ENCODE data around the gene ALDH3A2.
"Not testable (repeated sequence)": the region's sequence is repeated elsewhere in the genome, so short reads cannot be mapped to it uniquely, and the experiment has no call there.

ALDH3A2 gene

GRCh38 chr17:19678581-19679453, 30.3 kb downstream of the ALDH3A2 start:
- H3K9ac ChIP-seq (ENCODE audit: low read depth, low read length) = no peak overlapping the region
- H3K9me3 ChIP-seq (ENCODE audit: insufficient read depth, low read length, severe bottlenecking) = no peaks in the 10 kb centered on the region
- H3K4me3 ChIP-seq (ENCODE audit: low read depth in 1 of 2, low read length in 2 of 2) = no peak overlapping the region
- no peak overlapping the region for H3K27ac ChIP-seq (ENCODE audit: low read length)
- H3K36me3 ChIP-seq (ENCODE audit: insufficient read depth, low read length) = no peaks in the 10 kb centered on the region
- TF ChIP-seq EZH2 (IDR thresholded peaks at IDR 0.05; ENCODE audit: borderline replicate concordance, low read depth, low read length, severe bottlenecking) (no peak), CTCF (IDR thresholded peaks at IDR 0.05; ENCODE audit: borderline replicate concordance, extremely low read depth, low read length, poor library complexity, severe bottlenecking) (no peak)
- DNase-seq (no peak), ATAC-seq (ENCODE audit: insufficient read depth, low read depth) (no peak)
- peaks cover 4% of the 10 kb centered on the region for H3K27me3 ChIP-seq (ENCODE audit: insufficient read depth, low read length, poor library complexity)
- H4K20me1 ChIP-seq (ENCODE audit: insufficient read depth, low read length) = no peaks in the 10 kb centered on the region
- H2AFZ ChIP-seq (ENCODE audit: low read depth, low read length) = no peak overlapping the region
- no peak overlapping the region for H3K4me2 ChIP-seq (ENCODE audit: insufficient read depth, low read length)
- H3K79me2 ChIP-seq (ENCODE audit: insufficient read depth, low read length) = no peaks in the 10 kb centered on the region
- H3K4me1 ChIP-seq (ENCODE audit: insufficient read depth, low read length) = no peaks in the 10 kb centered on the region

GRCh38 chr17:19683117-19683516, 34.6 kb downstream of the ALDH3A2 start:
- no peak for ATAC-seq (ENCODE audit: insufficient read depth, low read depth)
- Histone ChIP-seq H2AFZ (ENCODE audit: low read depth, low read length) (no peak overlapping the region), H3K79me2 (ENCODE audit: insufficient read depth, low read length) (no peaks in the 10 kb centered on the region), H3K9me3 (ENCODE audit: insufficient read depth, low read length, severe bottlenecking) (no peaks in the 10 kb centered on the region), H3K4me1 (ENCODE audit: insufficient read depth, low read length) (no peaks in the 10 kb centered on the region), H3K27me3 (ENCODE audit: insufficient read depth, low read length, poor library complexity) (no peaks in the 10 kb centered on the region), H3K9ac (ENCODE audit: low read depth, low read length) (no peak overlapping the region), H3K4me2 (ENCODE audit: insufficient read depth, low read length) (no peak overlapping the region), H3K27ac (ENCODE audit: low read length) (no peak overlapping the region), H3K4me3 (ENCODE audit: low read depth in 1 of 2, low read length in 2 of 2) (no peak overlapping the region), H4K20me1 (ENCODE audit: insufficient read depth, low read length) (no peaks in the 10 kb centered on the region), H3K36me3 (ENCODE audit: insufficient read depth, low read length) (no peaks in the 10 kb centered on the region)
- no peak for DNase-seq
- TF ChIP-seq EZH2 (IDR thresholded peaks at IDR 0.05; ENCODE audit: borderline replicate concordance, low read depth, low read length, severe bottlenecking) = no peak
- TF ChIP-seq CTCF (IDR thresholded peaks at IDR 0.05; ENCODE audit: borderline replicate concordance, extremely low read depth, low read length, poor library complexity, severe bottlenecking) = no peak

- not testable (repeated sequence) for H3K4me1 ChIP-seq (ENCODE audit: insufficient read depth, low read length); H3K9ac ChIP-seq (ENCODE audit: low read depth, low read length); H3K4me2 ChIP-seq (ENCODE audit: insufficient read depth, low read length); ATAC-seq (ENCODE audit: insufficient read depth, low read depth); H4K20me1 ChIP-seq (ENCODE audit: insufficient read depth, low read length); H3K79me2 ChIP-seq (ENCODE audit: insufficient read depth, low read length); H2AFZ ChIP-seq (ENCODE audit: low read depth, low read length); H3K36me3 ChIP-seq (ENCODE audit: insufficient read depth, low read length); DNase-seq; H3K27ac ChIP-seq (ENCODE audit: low read length); H3K27me3 ChIP-seq (ENCODE audit: insufficient read depth, low read length, poor library complexity); H3K9me3 ChIP-seq (ENCODE audit: insufficient read depth, low read length, severe bottlenecking); H3K4me3 ChIP-seq (ENCODE audit: low read depth in 1 of 2, low read length in 2 of 2)
These were observed 36.5 kb downstream of the ALDH3A2 start for GRCh38 chr17:19684909-19685580.

- Histone ChIP-seq H3K27me3 (ENCODE audit: insufficient read depth, low read length, poor library complexity) (no peaks in the 10 kb centered on the region), H3K27ac (ENCODE audit: low read length) (no peak overlapping the region), H2AFZ (ENCODE audit: low read depth, low read length) (no peak overlapping the region), H3K36me3 (ENCODE audit: insufficient read depth, low read length) (no peaks in the 10 kb centered on the region), H3K4me2 (ENCODE audit: insufficient read depth, low read length) (no peak overlapping the region), H3K4me1 (ENCODE audit: insufficient read depth, low read length) (no peaks in the 10 kb centered on the region), H3K9me3 (ENCODE audit: insufficient read depth, low read length, severe bottlenecking) (no peaks in the 10 kb centered on the region), H3K9ac (ENCODE audit: low read depth, low read length) (no peak overlapping the region), H3K4me3 (ENCODE audit: low read depth in 1 of 2, low read length in 2 of 2) (no peak overlapping the region), H4K20me1 (ENCODE audit: insufficient read depth, low read length) (no peaks in the 10 kb centered on the region), H3K79me2 (ENCODE audit: insufficient read depth, low read length) (no peaks in the 10 kb centered on the region)
- no peak for TF ChIP-seq EZH2 (IDR thresholded peaks at IDR 0.05; ENCODE audit: borderline replicate concordance, low read depth, low read length, severe bottlenecking)
- no peak for TF ChIP-seq CTCF (IDR thresholded peaks at IDR 0.05; ENCODE audit: borderline replicate concordance, extremely low read depth, low read length, poor library complexity, severe bottlenecking)
- no peak for DNase-seq
- no peak for ATAC-seq (ENCODE audit: insufficient read depth, low read depth)
These were observed 38.0 kb downstream of the ALDH3A2 start for GRCh38 chr17:19686400-19687090.

Data from DND-41 (cell line).